HG02884 (cell line): ENCODE measurements around the gene GABARAPL2.

Experiments used
- ATAC-seq: cut with Tn5 transposase; IDR thresholded peaks from one replicate; pipeline ENCODE4 v1.9.1; 2021; ENCODE audit warnings: mild to moderate bottlenecking, moderate library complexity; ENCODE audit not compliant: unreplicated experiment

GABARAPL2 gene

DNA sequence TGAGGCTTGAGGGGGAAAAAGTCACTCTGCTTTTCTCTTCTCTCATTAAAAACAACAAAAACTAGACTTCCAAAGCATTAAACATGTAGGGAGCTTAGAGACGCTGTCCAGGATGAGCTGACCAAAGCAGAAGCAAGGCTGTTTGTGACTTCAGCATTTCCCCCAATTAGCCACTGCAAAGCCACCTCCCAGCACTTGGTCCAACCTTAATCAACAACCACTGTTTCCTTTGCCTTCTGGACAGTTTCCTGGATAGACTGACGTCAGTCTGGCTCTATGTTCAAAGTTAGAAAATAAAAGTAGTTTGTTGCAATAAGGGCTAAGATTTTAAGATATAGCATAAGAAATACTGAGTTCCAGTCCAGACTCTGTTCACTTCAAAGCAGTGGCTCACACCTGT is 13.2 kb upstream of the GABARAPL2 start:
- no peak for ATAC-seq

DNA sequence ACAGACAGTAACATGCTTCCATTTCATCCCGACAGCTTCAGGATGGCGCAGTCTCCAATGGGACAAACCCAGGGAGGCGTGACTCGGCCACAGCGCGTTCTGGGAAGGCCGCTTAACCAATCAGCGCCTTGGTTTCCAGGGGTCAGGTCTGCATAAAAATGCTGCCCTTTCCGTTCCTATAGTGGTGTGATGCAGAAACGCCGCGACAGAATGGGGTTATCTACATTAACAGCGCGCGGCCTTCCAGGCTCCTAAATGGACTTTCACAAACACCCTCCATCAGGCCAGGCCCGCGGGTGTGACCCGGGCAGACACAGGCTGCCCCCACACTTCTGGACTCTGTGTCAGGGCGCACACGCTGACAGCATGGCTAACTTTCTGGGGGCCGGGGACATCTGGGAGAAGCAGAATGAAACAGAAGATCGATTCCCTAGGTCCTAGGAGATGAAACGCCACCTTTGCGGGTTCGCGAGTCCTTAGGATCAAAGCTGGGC is 10.9 kb upstream of the GABARAPL2 start:
- ATAC-seq: peak; percentile 34

DNA sequence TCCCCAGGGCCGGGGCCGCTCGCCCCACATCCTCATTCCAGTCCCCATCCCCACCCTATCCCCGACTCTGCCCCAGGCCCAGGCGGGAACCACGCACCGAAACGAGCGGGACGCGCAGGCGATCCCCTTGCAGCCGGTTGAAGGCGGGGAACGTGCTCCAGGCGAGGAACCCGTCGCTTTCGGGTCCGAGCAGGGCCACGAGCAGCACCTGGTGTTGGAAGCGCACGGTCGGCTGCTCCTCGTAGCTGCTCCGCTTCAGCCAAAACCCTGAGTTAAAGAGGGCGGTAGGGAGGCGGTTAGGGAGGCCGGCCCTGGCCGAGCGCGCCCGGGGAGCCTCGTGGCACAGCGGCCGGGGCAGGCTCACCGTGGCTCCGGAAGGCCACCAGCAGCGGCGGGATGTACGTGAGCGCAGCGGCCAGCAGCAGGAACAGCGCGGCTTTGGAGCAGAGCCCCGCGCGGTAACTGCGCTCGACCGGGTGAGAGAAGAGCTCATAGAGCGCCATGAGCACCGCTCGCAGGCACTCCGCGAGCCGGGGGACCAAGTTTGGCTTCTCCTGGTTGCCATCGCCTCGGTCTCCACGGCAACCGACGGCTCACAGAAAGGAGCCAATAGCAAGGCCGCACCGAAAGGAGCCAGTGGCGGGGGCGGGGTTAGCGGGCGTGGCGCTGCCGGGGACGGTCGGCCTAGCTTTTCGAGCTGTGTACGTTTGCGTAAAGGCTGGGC is 10.3 kb upstream of the GABARAPL2 start, which contains the start of gene TMEM231:
Gene TMEM231, minus strand, starts transcription at position 546 of the 724 bp plus-strand sequence. Its CDS starts 43 bp downstream, at position 503.
- peak; percentile 96 for ATAC-seq

DNA sequence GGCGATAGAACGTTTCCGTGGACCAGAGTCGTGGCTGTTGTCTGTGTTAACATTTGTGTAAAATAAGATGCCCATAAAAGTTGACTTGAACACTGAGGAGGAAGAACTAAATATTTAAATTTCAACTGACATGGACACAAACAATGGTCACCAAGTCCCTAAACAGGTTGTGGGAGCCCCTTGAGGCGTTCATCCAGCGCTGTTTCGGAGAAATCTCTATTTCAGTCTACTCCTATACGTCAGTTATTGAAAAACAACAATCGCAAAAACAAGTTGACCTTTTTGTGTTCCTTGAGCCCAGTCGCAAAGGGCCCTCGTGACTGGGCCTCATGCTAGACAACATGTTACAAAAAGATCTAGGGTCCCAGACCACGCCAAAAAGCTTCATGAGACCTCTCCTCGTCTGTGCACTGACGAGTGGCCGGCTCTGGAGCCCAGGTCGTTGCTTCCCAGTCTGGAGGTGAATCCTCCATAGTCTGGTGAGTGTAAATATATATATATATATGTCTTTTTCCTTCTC is 9.7 kb upstream of the GABARAPL2 start:
- no peak for ATAC-seq

DNA sequence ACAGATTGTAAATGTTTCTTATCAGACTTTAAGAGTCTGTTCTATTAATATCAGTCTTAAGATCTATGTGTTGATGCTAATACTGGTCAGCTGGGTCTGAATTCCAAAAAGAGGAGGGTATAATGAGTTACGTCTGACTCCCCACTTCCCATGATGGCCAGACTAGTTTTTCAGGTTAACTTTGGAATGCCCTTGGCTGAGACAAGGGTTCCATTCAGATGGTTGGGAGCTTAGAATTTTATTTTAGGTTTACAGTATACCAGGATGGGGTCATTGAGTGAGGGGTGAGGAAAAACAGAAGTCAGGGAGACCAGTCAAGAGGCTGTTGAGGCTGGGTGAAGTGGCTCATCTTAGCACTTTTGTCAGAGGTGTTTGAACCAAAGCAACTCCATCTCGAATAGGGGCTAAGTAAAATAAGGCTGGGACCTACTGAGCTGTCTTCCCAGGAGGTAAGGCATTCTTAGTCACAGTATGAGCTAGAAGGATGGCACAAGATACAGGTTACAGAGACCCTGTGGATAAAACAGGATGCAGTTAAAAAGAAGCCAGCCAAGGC is 7.3 kb upstream of the GABARAPL2 start:
- no peak for ATAC-seq

DNA sequence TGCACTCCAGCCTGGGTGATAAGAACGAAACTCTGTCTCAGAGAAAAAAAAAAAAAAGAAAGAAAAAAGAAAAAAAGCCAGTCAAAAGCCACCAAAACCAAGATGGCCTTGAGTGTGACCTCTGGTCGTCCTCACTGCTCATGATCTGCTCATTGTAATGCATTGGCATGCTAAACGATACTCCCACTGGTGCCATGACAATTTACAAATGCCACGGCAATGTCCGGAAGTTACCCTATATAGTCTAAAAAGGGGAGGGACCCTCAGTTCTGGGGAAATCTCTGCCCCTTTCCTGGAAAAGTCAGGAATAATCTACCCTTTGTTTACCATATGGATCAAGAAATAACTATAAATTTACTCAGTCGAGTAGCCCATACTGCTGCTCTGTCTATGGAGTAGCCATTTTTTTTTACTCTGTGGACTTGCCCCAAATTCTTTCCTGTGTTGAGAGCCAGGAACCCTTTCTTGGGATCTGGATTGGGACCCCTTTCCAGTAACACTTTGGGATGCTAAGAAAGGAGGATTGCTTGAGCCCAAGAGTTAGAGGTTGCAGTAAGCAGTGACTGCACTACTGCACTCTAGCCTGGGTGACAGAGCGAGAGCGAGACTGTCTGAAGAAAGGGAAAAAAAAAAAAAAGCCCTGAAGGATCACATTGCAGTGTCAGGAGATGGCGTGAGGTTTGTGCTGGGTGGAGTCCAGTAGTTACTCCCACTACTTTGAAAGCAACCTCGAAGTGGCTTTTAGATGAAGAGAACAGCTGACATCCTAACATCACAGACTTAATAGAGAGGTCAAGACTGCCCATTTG is 6.4 kb upstream of the GABARAPL2 start:
- ATAC-seq: no peak

DNA sequence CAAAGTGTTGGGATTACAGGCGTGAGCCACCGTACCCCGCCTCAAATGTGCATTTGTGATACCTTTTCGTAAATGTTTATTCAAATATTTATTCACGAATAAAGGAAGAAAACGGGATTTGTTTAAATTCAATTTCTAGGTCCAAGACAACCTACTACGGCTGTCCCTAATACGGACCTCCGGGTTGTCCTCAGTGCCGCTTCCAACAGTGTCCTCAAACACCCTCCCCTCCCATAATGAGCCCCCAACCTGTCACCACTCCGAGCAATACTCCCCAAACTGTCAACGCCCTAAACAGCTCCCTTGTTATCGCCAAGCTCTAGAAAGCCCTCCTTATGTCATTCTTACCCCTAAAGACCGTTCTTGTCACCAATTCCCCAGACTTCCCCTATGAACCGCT is 539 bp upstream of the GABARAPL2 start:
- no peak for ATAC-seq

DNA sequence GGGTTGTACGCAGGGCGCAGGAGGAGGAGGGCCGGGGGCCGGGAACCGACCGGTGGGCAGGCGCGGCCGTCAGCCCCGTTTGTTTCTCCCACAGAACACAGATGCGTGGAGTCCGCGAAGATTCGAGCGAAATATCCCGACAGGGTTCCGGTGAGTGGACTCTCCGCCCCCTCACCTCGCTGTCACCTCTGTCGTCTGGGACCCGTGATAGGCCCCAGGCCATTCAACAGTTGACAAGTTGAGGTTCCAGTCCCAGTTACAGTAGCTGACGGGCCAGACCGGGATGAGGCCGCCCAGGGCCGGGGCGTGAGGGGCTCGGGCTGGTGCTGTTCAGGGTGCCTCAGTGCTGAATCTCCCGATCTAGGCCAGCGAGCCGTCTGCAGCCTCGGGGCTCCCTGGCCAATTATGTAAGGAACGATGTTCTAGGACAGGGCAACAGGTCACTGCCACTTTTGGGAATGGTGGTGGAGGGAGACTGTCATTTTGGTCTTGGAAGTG is 628 bp downstream of the GABARAPL2 start:
- no peak for ATAC-seq

DNA sequence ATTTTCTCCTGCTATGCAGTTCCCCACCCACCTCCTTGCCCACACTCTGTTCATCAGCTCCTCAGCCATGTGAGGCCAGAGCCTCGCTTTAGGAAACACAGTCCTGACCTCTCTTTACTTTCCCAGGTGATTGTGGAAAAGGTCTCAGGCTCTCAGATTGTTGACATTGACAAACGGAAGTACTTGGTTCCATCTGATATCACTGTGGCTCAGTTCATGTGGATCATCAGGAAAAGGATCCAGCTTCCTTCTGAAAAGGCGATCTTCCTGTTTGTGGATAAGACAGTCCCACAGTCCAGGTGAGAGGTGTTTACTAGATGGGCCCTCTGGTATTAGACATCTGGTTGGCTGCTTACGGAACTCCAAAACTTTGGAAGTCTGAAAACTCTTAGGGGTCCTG is 1.7 kb downstream of the GABARAPL2 start:
- ATAC-seq: no peak

DNA sequence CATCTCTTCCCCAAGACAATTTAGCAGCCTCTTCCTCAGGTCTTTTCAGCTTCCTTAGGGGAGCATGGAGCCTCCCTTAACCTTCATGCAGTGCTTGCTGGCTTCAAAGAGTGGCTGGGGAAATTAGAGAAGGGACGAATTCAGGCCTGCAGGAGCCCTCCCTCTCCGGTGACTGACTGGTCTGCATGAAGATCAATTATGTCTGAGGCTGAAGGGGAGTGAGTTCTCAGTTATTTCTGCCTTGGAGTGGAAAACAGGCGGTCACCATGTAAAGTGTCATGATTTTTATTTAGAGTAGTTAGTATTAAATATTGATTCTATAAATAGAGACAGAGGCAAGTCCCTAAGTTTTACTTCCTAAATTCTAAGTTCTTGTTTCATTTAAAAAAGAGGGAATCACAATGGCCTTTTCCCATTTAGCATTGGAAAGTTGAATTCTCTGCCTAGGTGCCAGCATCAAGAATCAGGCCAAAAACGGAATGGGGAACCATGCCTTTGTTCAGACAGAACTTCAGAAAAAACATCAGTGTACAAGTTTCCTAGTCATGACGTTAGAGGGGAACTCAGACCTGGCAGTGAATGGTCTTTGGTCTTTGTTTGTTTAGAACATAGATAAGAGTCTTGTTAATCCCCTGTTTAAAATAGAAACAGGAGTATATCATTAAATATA is 4.4 kb downstream of the GABARAPL2 start:
- ATAC-seq: no peak

DNA sequence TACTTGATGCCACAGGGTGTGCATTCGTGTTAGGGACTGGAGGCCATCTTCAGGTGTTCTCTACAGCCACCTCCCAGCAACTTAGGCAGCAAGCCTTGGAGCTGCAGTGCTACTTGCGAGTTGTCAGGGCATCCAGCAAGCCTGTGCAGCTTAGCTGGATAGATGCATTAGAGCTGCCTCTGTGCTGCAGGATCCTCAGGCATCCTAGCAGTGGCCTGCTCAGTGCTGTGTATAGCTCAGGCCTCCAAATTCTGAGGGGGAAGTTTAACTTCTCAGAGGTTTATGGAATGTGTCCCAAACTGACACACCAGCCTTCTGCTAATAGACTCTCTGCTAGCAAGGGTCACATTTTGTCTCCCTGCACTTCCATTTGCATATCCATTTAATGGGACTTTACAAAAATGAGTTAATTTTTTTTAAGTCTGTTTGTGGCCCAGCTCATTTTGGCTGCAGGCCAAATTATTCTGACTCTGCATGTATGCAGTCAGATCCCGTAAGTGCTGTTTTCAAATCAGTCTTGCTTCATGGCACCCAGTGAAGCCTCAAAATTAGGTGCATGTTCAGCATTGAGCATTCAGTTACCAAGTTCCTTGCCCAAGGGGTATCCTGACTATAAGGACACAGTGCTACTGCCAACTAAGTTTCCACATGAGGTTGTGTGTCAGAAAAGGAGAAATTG is 6.8 kb downstream of the GABARAPL2 start:
- no peak for ATAC-seq

DNA sequence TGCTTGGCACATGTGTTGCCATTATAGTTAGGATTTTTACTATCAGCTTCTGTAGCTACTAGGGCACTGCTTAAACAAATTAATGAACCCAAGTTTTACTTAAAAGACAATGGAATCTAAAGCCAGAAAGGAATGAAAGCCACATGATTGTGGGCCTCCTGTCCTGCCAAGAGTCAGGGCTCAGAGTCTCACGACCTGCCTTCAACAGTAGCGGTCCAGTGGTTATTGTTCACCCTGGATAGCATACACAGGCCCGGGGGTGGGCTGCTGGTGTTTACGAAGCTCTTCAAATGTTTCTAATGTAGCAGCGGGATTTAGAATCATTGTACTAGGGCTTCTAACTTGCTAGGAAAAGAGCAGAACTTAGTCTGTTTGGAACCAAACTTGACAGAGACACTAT is 7.8 kb downstream of the GABARAPL2 start:
- no peak for ATAC-seq

DNA sequence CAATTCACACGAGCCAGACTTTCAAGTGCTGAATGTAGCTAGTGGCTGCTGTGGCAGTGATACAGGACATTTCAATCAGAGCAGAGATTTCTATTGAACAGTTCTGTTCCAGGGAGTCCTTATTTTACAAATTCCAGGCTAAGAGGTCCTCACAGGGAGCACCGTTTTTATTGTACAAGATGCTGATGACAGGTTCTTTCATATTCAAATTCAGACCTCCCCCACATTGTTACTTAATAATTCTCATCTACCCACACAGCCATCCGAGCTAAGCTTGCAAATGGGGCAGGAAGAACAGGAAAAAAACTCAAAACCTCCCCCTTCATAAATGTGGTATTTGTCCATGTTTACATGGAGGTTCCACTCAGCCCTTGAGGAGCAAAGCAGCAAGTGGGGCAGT is 9.8 kb downstream of the GABARAPL2 start:
- ATAC-seq: no peak

DNA sequence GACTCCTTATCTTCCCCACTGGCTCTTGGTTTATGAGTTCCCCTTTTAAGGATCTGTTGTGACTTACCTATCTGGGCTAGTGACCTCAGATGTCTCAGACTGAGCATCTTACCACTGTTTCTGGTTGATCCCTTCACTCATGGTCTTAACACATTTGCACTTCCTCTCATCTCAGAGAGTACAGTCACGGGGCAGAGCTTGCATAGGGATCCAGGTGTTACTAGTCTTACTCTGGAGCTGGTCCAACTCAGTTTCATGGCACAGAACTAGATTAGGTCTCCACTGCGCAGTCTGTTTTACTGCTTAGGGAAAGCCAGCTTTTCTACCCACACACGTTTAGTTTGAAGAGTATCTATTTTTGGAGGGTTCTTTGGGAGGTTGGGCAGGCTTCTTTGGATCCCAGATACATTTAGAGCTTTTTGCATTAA is 10.2 kb downstream of the GABARAPL2 start:
- peak; percentile 75 for ATAC-seq

DNA sequence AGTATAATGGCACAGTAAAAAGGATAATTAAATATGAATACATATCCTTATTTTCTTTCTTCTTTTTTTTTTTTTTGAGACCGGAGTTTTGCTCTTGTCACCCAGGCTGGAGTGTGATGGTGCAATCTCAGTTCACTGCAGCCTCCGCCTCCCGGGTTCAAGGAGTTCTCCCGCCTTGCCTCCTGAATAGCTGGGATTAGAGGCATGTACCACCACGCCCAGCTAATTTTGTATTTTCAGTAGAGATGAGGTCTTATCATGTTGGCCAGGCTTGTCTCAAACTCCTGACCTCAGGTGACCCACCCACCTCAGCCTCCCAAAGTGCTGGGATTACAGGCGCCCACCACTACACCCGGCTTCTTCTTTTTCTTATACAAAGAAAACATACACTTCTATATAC is 12.0 kb downstream of the GABARAPL2 start:
- ATAC-seq: no peak

DNA sequence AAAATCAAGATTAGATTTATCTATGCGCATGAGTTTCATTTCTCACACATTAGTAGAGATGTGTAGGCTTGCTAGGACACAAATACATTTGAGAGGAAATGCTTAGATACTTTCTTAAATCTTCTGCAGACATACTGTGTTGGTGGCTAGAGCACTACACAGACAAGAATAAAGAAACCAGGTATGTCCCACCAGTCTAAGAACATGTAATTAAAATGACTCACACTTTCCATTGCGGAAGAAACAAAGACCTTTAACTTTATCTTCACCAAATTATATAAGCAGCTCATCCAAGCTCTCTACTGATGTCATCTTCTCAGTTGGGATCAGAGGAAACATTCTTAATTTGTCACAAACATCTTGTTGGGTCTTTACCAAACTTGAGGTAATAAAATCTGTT is 12.5 kb downstream of the GABARAPL2 start:
- ATAC-seq: no peak

DNA sequence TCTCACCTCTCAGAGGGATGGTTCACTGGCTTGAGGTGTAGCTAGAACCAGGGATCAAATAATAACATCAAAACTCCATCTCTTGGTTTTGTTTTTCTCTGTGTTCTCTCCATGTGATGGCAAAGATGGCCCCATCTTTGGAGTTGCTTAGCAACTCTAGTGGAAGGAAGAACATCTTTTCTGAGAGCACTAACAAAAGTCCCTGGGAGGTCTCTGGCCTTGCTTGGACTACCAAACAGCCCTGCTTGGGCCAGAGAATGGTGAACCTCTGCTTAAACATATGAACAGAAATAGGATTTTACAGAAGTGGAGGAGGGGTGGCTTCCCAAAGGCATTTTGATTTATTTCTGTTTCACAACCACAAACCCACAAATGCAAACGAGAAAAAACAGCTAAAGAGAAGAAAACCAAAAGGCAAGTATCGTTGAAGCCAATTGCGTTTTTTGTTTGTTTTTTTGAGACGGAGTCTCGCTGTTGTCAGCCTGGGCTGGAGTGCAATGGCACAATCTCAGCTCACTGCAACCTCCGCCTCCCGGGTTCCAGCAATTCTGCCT is 13.2 kb downstream of the GABARAPL2 start:
- ATAC-seq: no peak

DNA sequence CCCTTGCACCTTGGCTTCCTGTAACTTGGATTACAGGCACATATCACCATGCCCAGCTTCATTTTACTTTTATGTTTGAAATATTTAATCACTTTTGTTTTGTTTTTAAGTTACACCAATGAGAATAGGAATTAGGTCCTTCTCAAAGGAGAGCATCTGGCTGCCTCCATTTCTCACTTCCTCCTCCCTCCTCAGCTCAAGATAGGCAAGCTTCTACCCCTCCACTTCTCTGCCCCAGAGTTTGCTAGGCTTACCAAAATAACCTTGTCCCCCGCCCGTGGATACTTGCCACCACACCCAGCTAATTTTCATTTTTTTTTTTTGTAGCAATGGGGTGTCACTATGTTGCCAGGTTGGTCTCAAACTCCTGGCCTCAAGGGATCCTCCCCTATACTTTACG is 17.9 kb downstream of the GABARAPL2 start:
- ATAC-seq: peak; percentile 81

DNA sequence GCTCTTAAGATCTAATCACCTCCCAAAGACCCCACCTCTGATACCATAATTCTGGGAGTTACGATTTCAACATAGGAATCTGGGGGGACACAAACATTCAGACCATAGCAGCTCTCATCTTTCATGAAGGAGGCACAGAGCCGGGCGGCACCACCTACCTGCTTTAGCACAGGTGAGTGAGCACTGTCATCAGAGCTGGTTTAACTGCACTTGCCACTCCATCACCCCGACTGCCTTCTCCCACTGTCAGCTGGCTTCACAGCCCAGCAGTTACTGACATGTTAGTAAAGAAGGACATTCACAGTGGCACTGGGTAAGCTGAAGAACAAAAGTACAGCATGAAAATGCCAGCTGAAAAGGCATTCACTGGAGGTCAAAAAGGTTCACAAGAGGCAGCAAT is 22.5 kb downstream of the GABARAPL2 start:
- ATAC-seq: no peak

DNA sequence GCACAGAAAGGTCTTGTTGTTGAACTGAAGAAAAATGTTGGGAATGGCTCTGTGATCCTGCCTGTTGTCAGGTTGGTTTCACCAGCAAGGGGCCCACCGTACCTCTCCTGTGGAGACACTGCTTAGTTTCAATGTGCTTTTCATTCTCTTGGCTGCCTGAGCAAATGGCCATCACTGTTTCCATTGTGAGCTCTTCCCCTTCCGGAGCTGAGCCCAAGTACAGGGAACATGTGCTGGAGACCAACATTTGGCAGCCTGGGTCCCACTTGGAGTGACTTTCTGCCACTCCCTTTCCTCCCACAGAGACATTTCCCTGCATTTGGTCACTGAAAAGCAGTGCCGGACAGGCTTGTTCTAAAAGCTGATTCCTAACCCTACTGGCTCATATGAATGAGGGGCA is 23.1 kb downstream of the GABARAPL2 start:
- no peak for ATAC-seq
